Prostate gland (tissue), 2 donors: ENCODE data around the gene SLC25A47.
"Not testable (repeated sequence)": the region's sequence is repeated elsewhere in the genome, so short reads cannot be mapped to it uniquely, and the experiment has no call there.

Source experiments
- POLR2A ChIP-seq: fragments of 450-650 bp; IDR thresholded peaks from one replicate; pipeline ENCODE4 v1.6.1; 2016; ENCODE audit warnings: antibody characterized with exemption, mild to moderate bottlenecking
- POLR2AphosphoS5 ChIP-seq: sonication (generic); formaldehyde crosslinking; IDR thresholded peaks from one replicate; pipeline ENCODE4 v1.6.1; 2017; ENCODE audit warnings: antibody characterized with exemption
- TF ChIP-seq, protein P1 (sequence below), 4 experiments: fragments of 200-600 bp in 2 of 4; fragments of 450-650 bp in 2 of 4; sonication (generic) in 2 of 4; IDR thresholded peaks; 1 replicate in 3 of 4; 2 replicates in 1 of 4; pipeline ENCODE4 v1.5.1; 2016 to 2019; ENCODE audit warnings: antibody characterized with exemption in 4 of 4, mild to moderate bottlenecking in 2 of 4, moderate library complexity in 2 of 4

DNA sequence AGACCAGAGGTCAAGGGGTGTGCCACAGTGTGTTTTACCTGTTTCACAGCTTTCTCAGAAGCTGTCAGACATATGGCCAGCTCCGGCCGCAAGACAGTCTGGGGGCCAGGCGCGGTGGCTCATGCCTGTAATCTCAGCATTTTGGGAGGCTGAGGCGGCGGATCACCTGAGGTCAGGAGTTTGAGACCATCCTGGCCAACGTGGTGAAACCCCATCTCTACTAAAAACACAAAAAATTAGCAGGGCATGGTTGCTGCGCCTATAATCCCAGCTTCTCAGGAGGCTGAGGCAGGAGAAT lies 35.2 kb upstream of the SLC25A47 start:
- TF ChIP-seq, protein P1, sequence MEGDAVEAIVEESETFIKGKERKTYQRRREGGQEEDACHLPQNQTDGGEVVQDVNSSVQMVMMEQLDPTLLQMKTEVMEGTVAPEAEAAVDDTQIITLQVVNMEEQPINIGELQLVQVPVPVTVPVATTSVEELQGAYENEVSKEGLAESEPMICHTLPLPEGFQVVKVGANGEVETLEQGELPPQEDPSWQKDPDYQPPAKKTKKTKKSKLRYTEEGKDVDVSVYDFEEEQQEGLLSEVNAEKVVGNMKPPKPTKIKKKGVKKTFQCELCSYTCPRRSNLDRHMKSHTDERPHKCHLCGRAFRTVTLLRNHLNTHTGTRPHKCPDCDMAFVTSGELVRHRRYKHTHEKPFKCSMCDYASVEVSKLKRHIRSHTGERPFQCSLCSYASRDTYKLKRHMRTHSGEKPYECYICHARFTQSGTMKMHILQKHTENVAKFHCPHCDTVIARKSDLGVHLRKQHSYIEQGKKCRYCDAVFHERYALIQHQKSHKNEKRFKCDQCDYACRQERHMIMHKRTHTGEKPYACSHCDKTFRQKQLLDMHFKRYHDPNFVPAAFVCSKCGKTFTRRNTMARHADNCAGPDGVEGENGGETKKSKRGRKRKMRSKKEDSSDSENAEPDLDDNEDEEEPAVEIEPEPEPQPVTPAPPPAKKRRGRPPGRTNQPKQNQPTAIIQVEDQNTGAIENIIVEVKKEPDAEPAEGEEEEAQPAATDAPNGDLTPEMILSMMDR (IDR thresholded peaks at IDR 0.05): not testable (repeated sequence)
- not testable (repeated sequence) for TF ChIP-seq POLR2A, POLR2AphosphoS5
